ENCODE results near the gene ZNF407. TPM values are rescaled to one million over a fixed set of nuclear protein-coding genes. Genes with fewer than 3 reads are reported as not detected.

Gene ZNF407
- polyA plus RNA-seq, 1 experiment, result 5.8 TPM

DNA sequence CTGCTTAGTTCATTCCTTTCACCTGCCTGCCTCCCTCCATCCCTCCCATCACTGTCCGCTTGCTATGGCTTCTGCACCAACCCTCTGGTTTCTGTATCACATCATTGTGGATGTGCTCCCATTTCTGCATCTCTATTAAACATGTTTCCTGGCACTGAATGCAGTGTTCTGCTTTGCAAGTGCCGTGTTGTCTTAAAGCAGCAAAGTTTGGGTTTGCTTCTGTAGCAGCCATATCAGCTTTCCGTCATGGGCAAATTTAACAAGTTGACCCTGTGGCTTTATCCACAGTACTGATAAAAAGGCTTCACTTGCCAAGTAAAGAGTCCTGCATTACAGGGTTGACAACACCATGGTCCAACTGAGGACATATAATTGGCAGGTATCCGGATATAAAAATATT is 445.8 kb downstream of the ZNF407 start:
- H3K27me3 ChIP-seq (ENCODE audit: control insufficient read depth, insufficient read depth, low read length), result no peaks in the 10 kb centered on the region
- H3K4me3 ChIP-seq (ENCODE audit: low read depth, low read length), result no peak overlapping the region
- TF ChIP-seq, protein P1, sequence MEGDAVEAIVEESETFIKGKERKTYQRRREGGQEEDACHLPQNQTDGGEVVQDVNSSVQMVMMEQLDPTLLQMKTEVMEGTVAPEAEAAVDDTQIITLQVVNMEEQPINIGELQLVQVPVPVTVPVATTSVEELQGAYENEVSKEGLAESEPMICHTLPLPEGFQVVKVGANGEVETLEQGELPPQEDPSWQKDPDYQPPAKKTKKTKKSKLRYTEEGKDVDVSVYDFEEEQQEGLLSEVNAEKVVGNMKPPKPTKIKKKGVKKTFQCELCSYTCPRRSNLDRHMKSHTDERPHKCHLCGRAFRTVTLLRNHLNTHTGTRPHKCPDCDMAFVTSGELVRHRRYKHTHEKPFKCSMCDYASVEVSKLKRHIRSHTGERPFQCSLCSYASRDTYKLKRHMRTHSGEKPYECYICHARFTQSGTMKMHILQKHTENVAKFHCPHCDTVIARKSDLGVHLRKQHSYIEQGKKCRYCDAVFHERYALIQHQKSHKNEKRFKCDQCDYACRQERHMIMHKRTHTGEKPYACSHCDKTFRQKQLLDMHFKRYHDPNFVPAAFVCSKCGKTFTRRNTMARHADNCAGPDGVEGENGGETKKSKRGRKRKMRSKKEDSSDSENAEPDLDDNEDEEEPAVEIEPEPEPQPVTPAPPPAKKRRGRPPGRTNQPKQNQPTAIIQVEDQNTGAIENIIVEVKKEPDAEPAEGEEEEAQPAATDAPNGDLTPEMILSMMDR (IDR thresholded peaks at IDR 0.05; ENCODE audit: low read depth, low read length), result no peak
- ChIA-PET POLR2A (no interaction called here), CTCF (no interaction called here)
- H3K27ac ChIP-seq (ENCODE audit: low read depth, low read length), result no peak overlapping the region
- DNase-seq (ENCODE audit: low read depth, low spot score), result no peak
- H3K9me3 ChIP-seq (ENCODE audit: control insufficient read depth, insufficient read depth, low read length), result no peaks in the 10 kb centered on the region

GRCh38 chr18:75044296-75044695 is 446.6 kb downstream of the ZNF407 start:
- Histone ChIP-seq H3K9me3 (ENCODE audit: control insufficient read depth, insufficient read depth, low read length) (no peaks in the 10 kb centered on the region), H3K4me3 (ENCODE audit: low read depth, low read length) (no peak overlapping the region), H3K27me3 (ENCODE audit: control insufficient read depth, insufficient read depth, low read length) (no peaks in the 10 kb centered on the region), H3K27ac (ENCODE audit: low read depth, low read length) (no peak overlapping the region)
- TF ChIP-seq, protein P1 (IDR thresholded peaks at IDR 0.05; ENCODE audit: low read depth, low read length), result no peak
- POLR2A ChIA-PET, result no interaction called here
- CTCF ChIA-PET, result interaction anchor here (0.6 kb wide), 1 partner anchor 391 kb away, joined by 3 read pairs; no protein-coding TSS in a partner anchor
- no peak for DNase-seq (ENCODE audit: low read depth, low spot score)

DNA sequence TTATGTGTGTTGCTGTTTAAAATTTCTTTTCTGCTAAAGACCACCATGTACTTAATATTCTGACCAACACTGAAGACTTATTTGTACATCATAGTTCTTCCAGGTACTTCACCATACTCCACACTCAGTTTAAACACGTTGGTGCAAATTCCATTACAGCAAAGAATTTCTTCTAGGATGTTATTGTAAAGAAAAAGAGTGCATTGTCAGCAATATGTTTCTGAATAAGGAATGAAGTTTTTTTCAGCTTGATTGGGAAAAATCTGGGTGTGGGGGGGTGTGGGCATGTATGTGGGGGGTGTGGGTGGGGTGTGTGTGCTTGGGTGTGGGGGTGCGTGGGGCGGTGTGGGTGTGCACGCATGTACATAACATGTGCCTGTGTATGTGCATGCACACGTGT is 447.1 kb downstream of the ZNF407 start:
- Histone ChIP-seq H3K4me3 (ENCODE audit: low read depth, low read length) (no peak overlapping the region), H3K27me3 (ENCODE audit: control insufficient read depth, insufficient read depth, low read length) (no peaks in the 10 kb centered on the region), H3K9me3 (ENCODE audit: control insufficient read depth, insufficient read depth, low read length) (no peaks in the 10 kb centered on the region), H3K27ac (ENCODE audit: low read depth, low read length) (no peak overlapping the region)
- TF ChIP-seq, protein P1 (IDR thresholded peaks at IDR 0.05; ENCODE audit: low read depth, low read length), result no peak
- no peak for DNase-seq (ENCODE audit: low read depth, low spot score)
- CTCF ChIA-PET, result interaction anchor here (0.6 kb wide), 1 partner anchor 392 kb away, joined by 3 read pairs; no protein-coding TSS in a partner anchor
- POLR2A ChIA-PET, result no interaction called here

- ChIA-PET CTCF (no interaction called here), POLR2A (no interaction called here)
- no peak for DNase-seq (ENCODE audit: low read depth, low spot score)
- Histone ChIP-seq H3K27me3 (ENCODE audit: control insufficient read depth, insufficient read depth, low read length) (no peaks in the 10 kb centered on the region), H3K9me3 (ENCODE audit: control insufficient read depth, insufficient read depth, low read length) (no peaks in the 10 kb centered on the region), H3K27ac (ENCODE audit: low read depth, low read length) (no peak overlapping the region), H3K4me3 (ENCODE audit: low read depth, low read length) (no peak overlapping the region)
- TF ChIP-seq, protein P1 (IDR thresholded peaks at IDR 0.05; ENCODE audit: low read depth, low read length), result no peak
Measured at GRCh38 chr18:75045272-75045671, 447.6 kb downstream of the ZNF407 start.

DNA sequence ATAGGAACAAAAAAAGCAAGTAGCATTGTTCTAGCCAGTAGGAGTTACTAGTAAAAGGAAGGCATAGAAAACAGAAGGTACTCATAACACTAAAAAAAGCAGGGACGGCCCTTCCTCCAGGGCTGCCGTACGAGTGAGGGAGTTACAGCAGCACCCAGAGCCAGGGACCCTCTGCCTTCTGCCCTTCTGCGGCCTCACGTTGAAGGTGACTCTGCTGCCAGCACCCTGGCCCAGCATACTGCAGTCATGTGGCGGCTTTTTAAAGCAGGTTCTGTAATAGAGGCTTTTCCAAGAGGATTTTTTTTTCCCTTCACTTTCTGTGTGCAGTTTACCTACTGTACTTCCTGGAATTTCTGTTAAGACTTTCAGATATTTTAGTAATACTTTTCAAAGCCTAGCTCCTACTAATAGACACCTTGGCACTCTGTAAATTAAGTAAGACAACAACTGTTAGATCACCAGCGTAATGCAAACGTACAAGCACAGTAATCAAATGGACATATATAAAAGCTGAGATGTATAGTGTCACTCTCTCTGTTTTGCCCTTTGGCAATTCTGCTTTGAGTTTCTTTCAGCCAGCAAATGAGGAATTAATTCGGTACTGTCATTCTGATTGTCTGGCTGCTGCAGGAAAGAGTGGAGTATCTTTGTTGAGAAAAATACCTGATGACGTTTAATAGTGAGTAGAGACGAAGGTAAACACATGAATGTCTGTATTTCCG is 449.7 kb downstream of the ZNF407 start:
- no peaks in the 10 kb centered on the region for H3K9me3 ChIP-seq (ENCODE audit: control insufficient read depth, insufficient read depth, low read length)
- CTCF ChIA-PET, result no interaction called here
- H3K27ac ChIP-seq (ENCODE audit: low read depth, low read length), result no peak overlapping the region
- no peak for DNase-seq (ENCODE audit: low read depth, low spot score)
- POLR2A ChIA-PET, result no interaction called here
- TF ChIP-seq, protein P1 (IDR thresholded peaks at IDR 0.05; ENCODE audit: low read depth, low read length), result no peak
- H3K4me3 ChIP-seq (ENCODE audit: low read depth, low read length), result no peak overlapping the region
- H3K27me3 ChIP-seq (ENCODE audit: control insufficient read depth, insufficient read depth, low read length), result no peaks in the 10 kb centered on the region
